Measurements from ENCODE around the gene RERE. TPM values are rescaled to one million over a fixed set of nuclear protein-coding genes. Genes with fewer than 3 reads are reported as not detected.

RERE gene
- total RNA-seq, 2 experiments from 2014 or later: 73.1 to 211 TPM

DNA sequence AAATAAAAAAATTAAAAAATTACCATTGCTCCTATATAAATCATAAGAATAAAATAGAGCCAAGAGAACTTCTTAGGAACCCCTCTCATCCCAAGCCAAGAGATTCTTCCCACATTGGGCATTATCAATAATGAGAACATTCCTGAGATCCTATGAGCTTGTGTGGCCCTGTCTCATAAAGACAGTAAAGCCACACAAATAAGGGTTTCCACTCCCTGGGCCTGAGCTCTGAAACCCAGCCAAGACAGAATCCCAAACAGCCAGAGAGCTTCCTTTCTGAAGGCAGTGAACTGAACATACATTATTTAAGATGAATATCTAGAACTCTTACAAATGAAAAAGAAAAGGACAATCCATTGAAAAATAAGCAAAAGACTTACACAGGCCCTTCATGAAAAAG, 431.2 kb downstream of the RERE start:
- Histone ChIP-seq H3K36me3 (ENCODE audit: insufficient read depth, low read length) (peaks cover 93% of the 10 kb centered on the region), H4K20me1 (ENCODE audit: insufficient read depth, low read length) (peaks cover 57% of the 10 kb centered on the region), H3K4me2 (ENCODE audit: low read length) (no peak overlapping the region), H3K4me1 (ENCODE audit: insufficient read depth, low read length, poor library complexity, severe bottlenecking) (peaks cover 16% of the 10 kb centered on the region), H3K27ac (ENCODE audit: low read depth, low read length, poor library complexity, severe bottlenecking) (no peak overlapping the region), H3K9me2 (ENCODE audit: insufficient read depth, low read length) (no peaks in the 10 kb centered on the region), H3K4me3 (ENCODE audit: low read depth, low read length, poor library complexity, severe bottlenecking) (no peak overlapping the region), H2AFZ (ENCODE audit: low read length) (no peak overlapping the region), H3K9me3 (ENCODE audit: low read length) (no peaks in the 10 kb centered on the region), H3K79me2 (ENCODE audit: insufficient read depth, low read depth, low read length) (peaks cover 98% of the 10 kb centered on the region)
- TF ChIP-seq, protein P1, sequence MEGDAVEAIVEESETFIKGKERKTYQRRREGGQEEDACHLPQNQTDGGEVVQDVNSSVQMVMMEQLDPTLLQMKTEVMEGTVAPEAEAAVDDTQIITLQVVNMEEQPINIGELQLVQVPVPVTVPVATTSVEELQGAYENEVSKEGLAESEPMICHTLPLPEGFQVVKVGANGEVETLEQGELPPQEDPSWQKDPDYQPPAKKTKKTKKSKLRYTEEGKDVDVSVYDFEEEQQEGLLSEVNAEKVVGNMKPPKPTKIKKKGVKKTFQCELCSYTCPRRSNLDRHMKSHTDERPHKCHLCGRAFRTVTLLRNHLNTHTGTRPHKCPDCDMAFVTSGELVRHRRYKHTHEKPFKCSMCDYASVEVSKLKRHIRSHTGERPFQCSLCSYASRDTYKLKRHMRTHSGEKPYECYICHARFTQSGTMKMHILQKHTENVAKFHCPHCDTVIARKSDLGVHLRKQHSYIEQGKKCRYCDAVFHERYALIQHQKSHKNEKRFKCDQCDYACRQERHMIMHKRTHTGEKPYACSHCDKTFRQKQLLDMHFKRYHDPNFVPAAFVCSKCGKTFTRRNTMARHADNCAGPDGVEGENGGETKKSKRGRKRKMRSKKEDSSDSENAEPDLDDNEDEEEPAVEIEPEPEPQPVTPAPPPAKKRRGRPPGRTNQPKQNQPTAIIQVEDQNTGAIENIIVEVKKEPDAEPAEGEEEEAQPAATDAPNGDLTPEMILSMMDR (conservative IDR thresholded peaks at IDR 0.05; ENCODE audit: low read length): no peak
- no peak for TF ChIP-seq EZH2phosphoT487 (IDR thresholded peaks at IDR 0.05; ENCODE audit: borderline replicate concordance, low read depth, low read length)
- BruUV-seq (replicated peaks): no TSS peak
- intact Hi-C loops (cut with micrococcal nuclease; ENCODE audit: unreplicated experiment): no loop called here
- POLR2A ChIA-PET: interaction anchor here (1.5 kb wide), 1 partner anchor 18 kb away, joined by 3 read pairs; no protein-coding TSS in a partner anchor
- CTCF ChIA-PET (ENCODE audit: unreplicated experiment): no interaction called here
- DNase-seq (ENCODE audit: low spot score): no peak

DNA sequence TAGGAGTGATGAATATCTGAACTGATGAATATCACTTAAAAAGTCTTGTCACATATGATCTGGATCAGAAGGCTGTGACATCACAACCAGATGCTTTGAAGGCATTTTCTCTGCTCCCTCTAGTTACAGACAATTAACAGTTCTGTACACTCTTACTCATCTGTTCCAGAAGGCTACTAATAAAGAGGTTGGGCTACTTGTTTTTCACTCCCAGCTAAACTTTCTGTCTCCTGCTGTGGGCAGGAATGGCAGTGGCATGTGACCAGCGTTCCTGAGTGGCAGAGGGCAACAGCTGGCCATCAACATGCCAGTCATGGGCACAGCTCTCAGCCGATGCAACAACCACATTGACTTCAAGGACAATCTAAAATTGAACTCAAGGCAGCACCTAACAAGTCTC, 432.9 kb downstream of the RERE start:
- H3K79me2 ChIP-seq (ENCODE audit: insufficient read depth, low read depth, low read length): peaks cover 98% of the 10 kb centered on the region
- peaks cover 12% of the 10 kb centered on the region for H3K4me1 ChIP-seq (ENCODE audit: insufficient read depth, low read length, poor library complexity, severe bottlenecking)
- no TSS peak for BruUV-seq (replicated peaks)
- CTCF ChIA-PET (ENCODE audit: unreplicated experiment): interaction anchor here (0.5 kb wide), 1 partner anchor 58 kb away, joined by 4 read pairs; no protein-coding TSS in a partner anchor
- POLR2A ChIA-PET: no interaction called here
- no peaks in the 10 kb centered on the region for H3K9me2 ChIP-seq (ENCODE audit: insufficient read depth, low read length)
- peaks cover 56% of the 10 kb centered on the region for H4K20me1 ChIP-seq (ENCODE audit: insufficient read depth, low read length)
- intact Hi-C loops (cut with micrococcal nuclease; ENCODE audit: unreplicated experiment): no loop called here
- H3K4me2 ChIP-seq (ENCODE audit: low read length): no peak overlapping the region
- H2AFZ ChIP-seq (ENCODE audit: low read length): no peak overlapping the region
- DNase-seq (ENCODE audit: low spot score): no peak
- no peaks in the 10 kb centered on the region for H3K9me3 ChIP-seq (ENCODE audit: low read length)
- H3K4me3 ChIP-seq (ENCODE audit: low read depth, low read length, poor library complexity, severe bottlenecking): no peak overlapping the region
- H3K36me3 ChIP-seq (ENCODE audit: insufficient read depth, low read length): peaks cover 93% of the 10 kb centered on the region
- no peak for TF ChIP-seq EZH2phosphoT487 (IDR thresholded peaks at IDR 0.05; ENCODE audit: borderline replicate concordance, low read depth, low read length)
- TF ChIP-seq, protein P1 (conservative IDR thresholded peaks at IDR 0.05; ENCODE audit: low read length): no peak
- H3K27ac ChIP-seq (ENCODE audit: low read depth, low read length, poor library complexity, severe bottlenecking): no peak overlapping the region

DNA sequence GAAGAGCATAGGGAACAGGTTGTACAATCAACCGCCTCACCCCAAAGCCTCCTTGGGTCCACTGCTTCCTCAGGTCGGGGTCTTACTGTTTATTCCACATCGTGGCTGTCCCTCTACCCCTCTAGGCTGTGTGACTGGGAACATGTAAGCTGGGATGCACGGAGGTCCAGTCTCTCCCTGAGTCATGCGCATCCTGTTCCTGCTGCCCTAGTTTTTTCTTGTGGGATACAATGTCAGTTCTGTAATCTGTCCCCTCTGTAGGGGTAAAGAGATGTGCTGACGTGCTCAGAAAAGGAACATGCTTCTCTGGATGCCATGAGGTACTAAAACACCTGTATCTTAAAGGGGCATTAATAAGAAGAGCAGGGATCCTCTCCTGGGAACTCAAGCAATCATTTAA, 433.4 kb downstream of the RERE start:
- Histone ChIP-seq H3K27ac (ENCODE audit: low read depth, low read length, poor library complexity, severe bottlenecking) (no peak overlapping the region), H3K36me3 (ENCODE audit: insufficient read depth, low read length) (peaks cover 93% of the 10 kb centered on the region), H2AFZ (ENCODE audit: low read length) (no peak overlapping the region), H3K9me2 (ENCODE audit: insufficient read depth, low read length) (no peaks in the 10 kb centered on the region), H3K4me2 (ENCODE audit: low read length) (no peak overlapping the region), H4K20me1 (ENCODE audit: insufficient read depth, low read length) (peaks cover 60% of the 10 kb centered on the region), H3K79me2 (ENCODE audit: insufficient read depth, low read depth, low read length) (peaks cover 98% of the 10 kb centered on the region), H3K9me3 (ENCODE audit: low read length) (no peaks in the 10 kb centered on the region), H3K4me3 (ENCODE audit: low read depth, low read length, poor library complexity, severe bottlenecking) (no peak overlapping the region), H3K4me1 (ENCODE audit: insufficient read depth, low read length, poor library complexity, severe bottlenecking) (peaks cover 12% of the 10 kb centered on the region)
- POLR2A ChIA-PET: no interaction called here
- BruUV-seq (replicated peaks): no TSS peak
- no peak for DNase-seq (ENCODE audit: low spot score)
- CTCF ChIA-PET (ENCODE audit: unreplicated experiment): interaction anchor here (0.5 kb wide), 1 partner anchor 58 kb away, joined by 4 read pairs; no protein-coding TSS in a partner anchor
- no peak for TF ChIP-seq EZH2phosphoT487 (IDR thresholded peaks at IDR 0.05; ENCODE audit: borderline replicate concordance, low read depth, low read length)
- TF ChIP-seq, protein P1 (conservative IDR thresholded peaks at IDR 0.05; ENCODE audit: low read length): no peak
- intact Hi-C loops (cut with micrococcal nuclease; ENCODE audit: unreplicated experiment): no loop called here

All from OCI-LY7 (cell line).